NB4 (cell line): ENCODE data around the gene KRT14.

Experiments
- POLR2A ChIP-seq: IDR thresholded peaks from 2 replicates; pipeline ENCODE4 v1.6.1; 2011; ENCODE audit warnings: mild to moderate bottlenecking; ENCODE audit not compliant: insufficient read length; ENCODE audit errors: extremely low read depth
- TF ChIP-seq, protein P1 (sequence below): IDR thresholded peaks from one replicate; pipeline ENCODE4 v1.5.1; 2012; ENCODE audit warnings: low read depth, low read length
- TF ChIP-seq, protein P2 (sequence below): IDR thresholded peaks from 2 replicates; pipeline ENCODE4 v1.6.1; 2011; ENCODE audit warnings: low read depth, low read length

DNA sequence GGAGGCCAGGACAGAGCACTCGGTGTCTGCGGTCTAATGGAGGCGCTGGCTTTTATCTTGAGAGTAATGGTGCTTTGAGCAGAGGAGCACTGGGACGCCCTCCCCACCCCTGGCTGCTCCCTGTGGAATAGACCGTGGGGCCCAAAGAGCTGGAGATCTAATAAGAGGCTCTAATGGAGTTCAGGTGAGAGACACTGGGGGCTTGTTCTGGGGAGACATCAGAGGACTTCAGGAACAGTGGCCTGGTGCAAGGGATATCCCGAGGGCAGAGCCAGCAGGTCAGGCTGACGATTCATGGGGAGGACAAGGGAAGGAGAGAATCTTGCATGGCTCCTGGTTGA, 49.1 kb downstream of the KRT14 start:
- TF ChIP-seq, protein P1, sequence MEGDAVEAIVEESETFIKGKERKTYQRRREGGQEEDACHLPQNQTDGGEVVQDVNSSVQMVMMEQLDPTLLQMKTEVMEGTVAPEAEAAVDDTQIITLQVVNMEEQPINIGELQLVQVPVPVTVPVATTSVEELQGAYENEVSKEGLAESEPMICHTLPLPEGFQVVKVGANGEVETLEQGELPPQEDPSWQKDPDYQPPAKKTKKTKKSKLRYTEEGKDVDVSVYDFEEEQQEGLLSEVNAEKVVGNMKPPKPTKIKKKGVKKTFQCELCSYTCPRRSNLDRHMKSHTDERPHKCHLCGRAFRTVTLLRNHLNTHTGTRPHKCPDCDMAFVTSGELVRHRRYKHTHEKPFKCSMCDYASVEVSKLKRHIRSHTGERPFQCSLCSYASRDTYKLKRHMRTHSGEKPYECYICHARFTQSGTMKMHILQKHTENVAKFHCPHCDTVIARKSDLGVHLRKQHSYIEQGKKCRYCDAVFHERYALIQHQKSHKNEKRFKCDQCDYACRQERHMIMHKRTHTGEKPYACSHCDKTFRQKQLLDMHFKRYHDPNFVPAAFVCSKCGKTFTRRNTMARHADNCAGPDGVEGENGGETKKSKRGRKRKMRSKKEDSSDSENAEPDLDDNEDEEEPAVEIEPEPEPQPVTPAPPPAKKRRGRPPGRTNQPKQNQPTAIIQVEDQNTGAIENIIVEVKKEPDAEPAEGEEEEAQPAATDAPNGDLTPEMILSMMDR: no peak
- TF ChIP-seq, protein P2, sequence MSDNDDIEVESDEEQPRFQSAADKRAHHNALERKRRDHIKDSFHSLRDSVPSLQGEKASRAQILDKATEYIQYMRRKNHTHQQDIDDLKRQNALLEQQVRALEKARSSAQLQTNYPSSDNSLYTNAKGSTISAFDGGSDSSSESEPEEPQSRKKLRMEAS: no peak
- no peak for TF ChIP-seq POLR2A
